ENCODE data around the gene CALM3. TPM values are rescaled to one million over a fixed set of nuclear protein-coding genes. Genes with fewer than 3 reads are reported as not detected.

Gene CALM3
- total RNA-seq, 4 donors from 2014 or later, result 109 to 170 (median 142) TPM

- Histone ChIP-seq H3K27me3 (no peaks in the 10 kb centered on the region), H3K36me3 (no peaks in the 10 kb centered on the region), H3K4me1 (peaks cover 32 to 34% of the 10 kb centered on the region in 2 donors), H3K27ac (no peak overlapping the region), H3K9me3 (no peaks in the 10 kb centered on the region), H3K4me3 (no peak overlapping the region)
- in situ Hi-C loops (cut with MboI; ENCODE audit: low sequenced_read_pairs in 4 of 4) (loop anchor here in 2 of 4 donors (5.0 to 10.0 kb wide), 2 partner anchors 45 to 47 kb away; partner anchors contain the start of gene DACT3 (in 2 of the 2)), intact Hi-C loops (cut with DNase I; ENCODE audit: low total_unique reads) (no loop called here)
- DNase-seq (no peak), ATAC-seq (no peak)
- TF ChIP-seq POLR2A (IDR thresholded peaks at IDR 0.05), result no peak
These were observed 16.5 kb downstream of the CALM3 start for GRCh38 chr19:46617601-46618000.

GRCh38 chr19:46618670-46619231 lies 17.6 kb downstream of the CALM3 start:
- no peaks in the 10 kb centered on the region for H3K9me3 ChIP-seq
- DNase-seq (no peak), ATAC-seq (peak; percentile 61 to 81)
- TF ChIP-seq CTCF (IDR thresholded peaks at IDR 0.05 in 4 of 5, conservative IDR thresholded peaks at IDR 0.05 in 1 of 5) (no peak), POLR2A (IDR thresholded peaks at IDR 0.05) (no peak)
- no peaks in the 10 kb centered on the region for H3K36me3 ChIP-seq
- in situ Hi-C loops (cut with MboI; ENCODE audit: low sequenced_read_pairs in 4 of 4), result loop anchor here in 2 of 4 donors (5.0 to 10.0 kb wide), 2 partner anchors 44 to 46 kb away; partner anchors contain the start of gene DACT3 (in 2 of the 2)
- H3K4me1 ChIP-seq, result peaks cover 32 to 34% of the 10 kb centered on the region in 2 donors
- no peaks in the 10 kb centered on the region for H3K27me3 ChIP-seq
- H3K27ac ChIP-seq, result peak overlapping the region; percentile 22 to 61 (median 44)
- intact Hi-C loops (cut with DNase I; ENCODE audit: low total_unique reads), result no loop called here
- H3K4me3 ChIP-seq, result no peak overlapping the region

- in situ Hi-C loops (cut with MboI; ENCODE audit: low sequenced_read_pairs in 4 of 4) (no loop called here), intact Hi-C loops (cut with DNase I; ENCODE audit: low total_unique reads) (no loop called here)
- no peak overlapping the region for H3K4me3 ChIP-seq
- no peak for TF ChIP-seq CTCF (IDR thresholded peaks at IDR 0.05 in 4 of 5, conservative IDR thresholded peaks at IDR 0.05 in 1 of 5)
- no peak for TF ChIP-seq POLR2A (IDR thresholded peaks at IDR 0.05)
- H3K9me3 ChIP-seq, result no peaks in the 10 kb centered on the region
- DNase-seq (no peak), ATAC-seq (no peak)
- H3K27ac ChIP-seq, result peak overlapping the region in 1 of 4 donors; percentile 69
- H3K27me3 ChIP-seq, result no peaks in the 10 kb centered on the region
- H3K4me1 ChIP-seq, result peaks cover 31 to 32% of the 10 kb centered on the region in 2 donors
- no peaks in the 10 kb centered on the region for H3K36me3 ChIP-seq
These were observed 19.1 kb downstream of the CALM3 start for GRCh38 chr19:46620267-46620666.

DNA sequence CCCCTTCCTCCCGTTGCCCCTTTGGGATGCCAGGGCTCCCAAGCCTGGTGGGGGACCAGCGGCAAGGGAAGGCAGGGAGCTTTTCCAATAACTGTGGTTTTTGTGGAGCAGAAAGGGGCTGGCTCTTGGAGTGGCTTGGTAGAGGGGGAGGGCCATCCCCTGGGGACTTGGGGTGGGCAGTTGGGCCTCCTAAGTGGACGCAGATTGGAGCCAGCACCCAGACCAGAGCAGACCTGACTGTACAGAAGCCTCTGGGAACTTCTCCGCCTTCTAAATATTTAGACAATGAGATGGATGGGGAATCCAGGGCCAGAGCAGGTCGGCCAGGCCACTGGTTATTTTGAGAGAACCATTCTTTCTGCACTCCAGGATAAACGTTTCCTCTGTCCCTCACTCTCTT lies 19.6 kb downstream of the CALM3 start:
- Histone ChIP-seq H3K36me3 (no peaks in the 10 kb centered on the region), H3K9me3 (no peaks in the 10 kb centered on the region), H3K4me1 (peaks cover 34 to 35% of the 10 kb centered on the region in 2 donors), H3K27me3 (no peaks in the 10 kb centered on the region), H3K4me3 (no peak overlapping the region), H3K27ac (peak overlapping the region; percentile 27 to 69 (median 46))
- ATAC-seq (no peak), DNase-seq (no peak)
- TF ChIP-seq CTCF (IDR thresholded peaks at IDR 0.05 in 4 of 5, conservative IDR thresholded peaks at IDR 0.05 in 1 of 5) (no peak), POLR2A (IDR thresholded peaks at IDR 0.05) (no peak)
- intact Hi-C loops (cut with DNase I; ENCODE audit: low total_unique reads), result no loop called here
- in situ Hi-C loops (cut with MboI; ENCODE audit: low sequenced_read_pairs in 4 of 4), result no loop called here

GRCh38 chr19:46621191-46622117 lies 20.3 kb downstream of the CALM3 start:
- Histone ChIP-seq H3K27ac (peak overlapping the region; percentile 27 to 69 (median 46)), H3K27me3 (no peaks in the 10 kb centered on the region), H3K9me3 (no peaks in the 10 kb centered on the region), H3K4me3 (peak overlapping the region in 1 of 4 donors; percentile 2), H3K36me3 (no peaks in the 10 kb centered on the region), H3K4me1 (peaks cover 38 to 39% of the 10 kb centered on the region in 2 donors)
- intact Hi-C loops (cut with DNase I; ENCODE audit: low total_unique reads) (no loop called here), in situ Hi-C loops (cut with MboI; ENCODE audit: low sequenced_read_pairs in 4 of 4) (no loop called here)
- ATAC-seq (no peak), DNase-seq (no peak)
- TF ChIP-seq POLR2A (IDR thresholded peaks at IDR 0.05) (no peak), CTCF (IDR thresholded peaks at IDR 0.05 in 4 of 5, conservative IDR thresholded peaks at IDR 0.05 in 1 of 5) (no peak)

All from gastrocnemius medialis (tissue), 4 donors.